Heart left ventricle (tissue), 16 donors: ENCODE results near the gene HOXB1. TPM values are rescaled to one million over a fixed set of nuclear protein-coding genes. Genes with fewer than 3 reads are reported as not detected.

Experiments
- ATAC-seq, 4 donors: fragments of 200-7000 bp; cut with Tn5 transposase; one replicate each; pipeline ENCODE4 v1.9.1; 2020 to 2022; ENCODE audit warnings: moderate library complexity in 4 of 4, mild to moderate bottlenecking in 3 of 4, moderate number of reproducible peaks in 1 of 4
- DNase-seq, 5 donors: peaks; one replicate each; pipeline ENCODE4 v3.0.0-alpha.2; 2020
- H3K27ac ChIP-seq, 12 donors: fragments of 200-600 bp; sonication (generic) in 4 of 12; one replicate each; pipeline versions ENCODE4 v1.5.0 to v1.8.0; 2016 to 2022; ENCODE audit warnings: mild to moderate bottlenecking in 2 of 12
- H3K27me3 ChIP-seq, 9 donors: fragments of 200-600 bp; sonication (generic) in 2 of 9; one replicate each; pipeline versions ENCODE4 v1.5.1 to v1.8.0; 2016 to 2022; ENCODE audit warnings: mild to moderate bottlenecking in 3 of 9
- H3K36me3 ChIP-seq, 9 donors: fragments of 200-600 bp; sonication (generic) in 2 of 9; one replicate each; pipeline versions ENCODE4 v1.5.0 to v1.8.0; 2018 to 2022; ENCODE audit warnings: mild to moderate bottlenecking in 2 of 9
- H3K4me1 ChIP-seq, 12 donors: fragments of 200-600 bp; sonication (generic) in 4 of 12; one replicate each; pipeline versions ENCODE4 v1.5.0 to v1.8.0; 2016 to 2022; ENCODE audit warnings: mild to moderate bottlenecking in 3 of 12
- H3K4me3 ChIP-seq, 12 donors: fragments of 200-600 bp; sonication (generic) in 4 of 12; one replicate each; pipeline versions ENCODE4 v1.5.0 to v1.8.0; 2017 to 2022; ENCODE audit warnings: mild to moderate bottlenecking in 9 of 12, moderate library complexity in 4 of 12
- H3K9me3 ChIP-seq, 12 donors: fragments of 200-600 bp; sonication (generic) in 4 of 12; one replicate each; pipeline versions ENCODE4 v1.5.0 to v1.8.0; 2016 to 2022; ENCODE audit warnings: mild to moderate bottlenecking in 1 of 12
- POLR2A ChIP-seq, 2 donors: fragments of 450-650 bp; IDR thresholded peaks; one replicate each; pipeline ENCODE4 v1.6.1; 2017; ENCODE audit warnings: antibody characterized with exemption in 2 of 2, mild to moderate bottlenecking in 2 of 2, moderate library complexity in 2 of 2
- WGBS, 4 donors: extraction: QIAGEN DNeasy Blood & Tissue Kit in 2 of 4; methylation state at CpG; one replicate each; pipeline versions ENCODE4 v1.1.5 to v1.1.7; 2013 to 2018; 5-methylcytosine and 5-hydroxymethylcytosine counted together
- intact Hi-C, 10 donors: fragments of 100-400 bp; cut with DNase I; formaldehyde crosslinking; loops; one replicate each; pipeline versions ENCODE4 v1.11.1 to v1.14.2; 2022
- polyA plus RNA-seq, 2 donors: library from polyadenylated mRNA; stranded (reverse); fragments of 200-250 nt; gene quantifications; one replicate each; pipeline ENCODE4 v1.2.3, GENCODE V29; 2013
- total RNA-seq, 9 donors: library from RNA; depleted of rRNA in 2 of 9; stranded (reverse); fragments of >200 nt in 2 of 9; fragmentation: NEBNext Ultra II Directional in 3 of 9; extraction: Animal tissue kit (Norgen Biotek cat#: 25700) in 3 of 9; gene quantifications; one replicate each; pipeline versions ENCODE4 v1.1.0 to v1.2.4, GENCODE V29; 2016 to 2023
- TF ChIP-seq, protein P1 (sequence below), 12 donors: fragments of 200-600 bp; sonication (generic) in 4 of 12; IDR thresholded peaks; one replicate each; pipeline versions ENCODE4 v1.5.0 to v1.8.0; 2018 to 2022; ENCODE audit warnings: antibody characterized with exemption in 12 of 12, mild to moderate bottlenecking in 5 of 12
- donor health status: ischemic (EF 13 %, LVEDD 7.1; RV severe dilation, severe dysfunction).
- donor health status: healthy with polysubstance abuse.
- donor health status: DM: no; HTN: yes; CAD: no.
- donor health status: DM: no; HTN: no; CAD: no.
- donor health status: ischemic (EF 25% LVEDD 6.9; RV normal size, moderate dysfunction).
- donor health status: ischemic (EF 25% LVEDD 5.7; RV mildly dilated, moderate dysfunction).
- donor health status: healthy.
- donor health status: DM: yes; HTN: yes; CAD: no.
- donor health status: ischemic (EF 35%, LVEDD 5.7; RV mildly dilated, moderate dysfunction).
- donor health status: nonischemic (EF 11% LVEDD 7.7; RV severe dilation, severe dysfunction).
- donor health status: DM: yes; HTN: yes; CAD: no.
- donor health status: PGD.
- donor health status: ischemic (EF 29% LVEDD 5.4; RV normal size, mild dysfunction).
- donor health status: nonischemic (EF 23%, LVEDD 6.1; RV moderate dilation, normal function).

The HOXB1 gene
- total and polyA plus RNA-seq, 11 donors: not detected

DNA sequence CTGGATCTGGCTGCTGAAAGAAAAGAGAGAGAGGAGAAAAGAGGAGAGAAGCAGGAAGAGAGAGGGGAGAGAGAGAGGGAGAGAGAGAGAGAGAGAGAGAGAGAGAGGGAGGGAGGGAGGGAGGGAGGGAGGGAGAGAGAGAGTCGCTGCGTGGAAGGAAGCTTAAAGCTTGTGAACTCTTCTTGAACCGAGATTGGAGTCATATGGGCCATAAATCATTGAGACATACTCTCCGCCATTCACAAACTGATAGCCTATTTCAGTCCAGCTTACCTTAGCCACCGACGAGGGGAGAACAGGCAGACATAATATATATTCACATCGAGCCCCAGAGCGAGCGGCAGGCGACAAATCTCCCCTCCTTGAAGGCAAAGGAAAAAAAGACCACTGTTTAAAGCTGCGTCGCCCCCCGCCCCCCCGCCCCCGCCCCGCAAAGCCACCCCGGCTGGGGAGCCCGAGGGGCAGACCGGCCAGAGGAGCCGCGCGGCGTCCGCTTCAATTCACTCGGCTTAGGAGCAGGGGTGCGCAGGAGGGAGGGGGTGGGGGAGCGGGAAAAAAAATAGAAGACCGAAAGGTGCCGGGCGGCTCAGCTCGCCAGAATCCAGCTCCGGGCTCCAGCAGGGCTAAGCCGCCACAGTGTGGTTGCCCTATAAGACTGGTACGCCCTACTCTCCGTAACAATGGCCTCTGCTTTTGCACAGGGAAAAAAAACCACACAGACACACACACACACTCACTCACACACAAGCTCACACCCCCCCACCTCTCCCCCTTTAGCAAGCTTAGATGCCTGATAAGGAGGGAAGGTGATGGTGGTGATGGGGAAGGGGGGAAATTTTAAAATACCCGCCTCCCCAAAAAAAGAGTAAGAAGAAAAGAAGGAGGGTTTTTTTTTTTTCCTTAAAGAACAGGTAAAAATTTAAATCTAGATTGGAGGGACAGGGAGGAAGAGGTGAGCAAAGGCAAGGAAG lies 24.7 kb upstream of the HOXB1 start:
- ATAC-seq: peak in 2 of 4 donors; percentile 29 to 49
- intact Hi-C loops: no loop called here
- Histone ChIP-seq H3K27me3 (peaks cover 0 to 96% (median 65%) of the 10 kb centered on the region in 9 donors), H3K4me1 (peaks cover 0 to 28% (median 0%) of the 10 kb centered on the region in 12 donors), H3K4me3 (peak overlapping the region; percentile 15 to 63 (median 42)), H3K9me3 (no peaks in the 10 kb centered on the region), H3K27ac (peak overlapping the region in 8 of 12 donors; percentile 22 to 90 (median 56)), H3K36me3 (peaks cover 0 to 3% (median 0%) of the 10 kb centered on the region in 9 donors)
- WGBS, 4 donors: 8 to 49% (median 23%) methylated on average over 22 to 36 of the region's 36 CpGs
- no peak for DNase-seq
- no peak for TF ChIP-seq POLR2A (IDR thresholded peaks at IDR 0.05)
- TF ChIP-seq, protein P1, sequence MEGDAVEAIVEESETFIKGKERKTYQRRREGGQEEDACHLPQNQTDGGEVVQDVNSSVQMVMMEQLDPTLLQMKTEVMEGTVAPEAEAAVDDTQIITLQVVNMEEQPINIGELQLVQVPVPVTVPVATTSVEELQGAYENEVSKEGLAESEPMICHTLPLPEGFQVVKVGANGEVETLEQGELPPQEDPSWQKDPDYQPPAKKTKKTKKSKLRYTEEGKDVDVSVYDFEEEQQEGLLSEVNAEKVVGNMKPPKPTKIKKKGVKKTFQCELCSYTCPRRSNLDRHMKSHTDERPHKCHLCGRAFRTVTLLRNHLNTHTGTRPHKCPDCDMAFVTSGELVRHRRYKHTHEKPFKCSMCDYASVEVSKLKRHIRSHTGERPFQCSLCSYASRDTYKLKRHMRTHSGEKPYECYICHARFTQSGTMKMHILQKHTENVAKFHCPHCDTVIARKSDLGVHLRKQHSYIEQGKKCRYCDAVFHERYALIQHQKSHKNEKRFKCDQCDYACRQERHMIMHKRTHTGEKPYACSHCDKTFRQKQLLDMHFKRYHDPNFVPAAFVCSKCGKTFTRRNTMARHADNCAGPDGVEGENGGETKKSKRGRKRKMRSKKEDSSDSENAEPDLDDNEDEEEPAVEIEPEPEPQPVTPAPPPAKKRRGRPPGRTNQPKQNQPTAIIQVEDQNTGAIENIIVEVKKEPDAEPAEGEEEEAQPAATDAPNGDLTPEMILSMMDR (IDR thresholded peaks at IDR 0.05): no peak

DNA sequence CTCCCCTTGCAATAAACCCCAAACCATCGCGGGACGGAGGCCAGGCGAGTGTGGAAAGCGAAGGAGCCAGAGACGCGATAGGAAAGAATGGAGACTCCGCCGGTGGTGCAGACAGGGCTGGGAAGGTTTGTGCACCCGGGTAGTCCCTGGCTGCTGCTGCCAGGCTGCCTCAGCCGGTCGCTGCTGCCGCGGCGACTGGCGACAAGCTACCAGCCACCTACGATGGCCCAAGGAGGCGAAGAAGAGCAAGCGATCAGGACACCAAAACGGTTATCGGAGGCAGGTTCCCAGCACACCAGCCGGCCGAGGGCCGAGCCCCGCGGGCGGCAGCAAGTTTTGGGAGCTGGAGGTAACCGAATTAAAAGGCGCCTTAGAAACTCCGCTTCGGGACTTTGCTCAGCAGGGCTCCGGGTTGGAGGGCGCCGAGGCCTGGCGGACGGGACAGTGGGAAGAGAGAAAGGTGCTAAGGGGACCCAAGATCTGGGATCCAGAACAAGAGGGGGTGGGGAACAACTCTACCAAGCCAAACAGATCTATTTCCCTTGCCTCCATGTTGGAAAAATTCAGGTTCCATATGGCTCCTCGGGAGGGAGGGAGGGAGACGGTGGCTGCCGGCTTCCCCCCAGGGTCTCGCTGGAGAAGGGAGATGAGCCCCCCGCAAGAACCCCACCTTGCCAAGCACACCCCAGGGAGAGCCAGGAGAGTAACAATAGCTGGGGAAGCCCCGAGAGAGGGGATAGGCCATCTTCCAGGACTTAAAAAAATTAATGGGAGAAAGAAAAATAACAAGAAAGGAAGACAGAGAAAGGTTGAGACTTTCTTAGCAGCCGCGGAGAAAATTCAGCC lies 23.8 kb upstream of the HOXB1 start:
- Histone ChIP-seq H3K36me3 (peaks cover 0 to 6% (median 0%) of the 10 kb centered on the region in 9 donors), H3K27ac (peak overlapping the region in 11 of 12 donors; percentile 22 to 90 (median 45)), H3K27me3 (peaks cover 0 to 96% (median 69%) of the 10 kb centered on the region in 9 donors), H3K9me3 (no peaks in the 10 kb centered on the region), H3K4me1 (peaks cover 0 to 28% (median 0%) of the 10 kb centered on the region in 12 donors), H3K4me3 (peak overlapping the region in 10 of 12 donors; percentile 29 to 63 (median 46))
- no peak for DNase-seq
- TF ChIP-seq, protein P1 (IDR thresholded peaks at IDR 0.05): no peak
- TF ChIP-seq POLR2A (IDR thresholded peaks at IDR 0.05): no peak
- intact Hi-C loops: no loop called here
- 19 to 55% (median 42%) methylated on average over 42 to 44 of the region's 44 CpGs for WGBS, 4 donors
- peak in 1 of 4 donors; percentile 20 for ATAC-seq

DNA sequence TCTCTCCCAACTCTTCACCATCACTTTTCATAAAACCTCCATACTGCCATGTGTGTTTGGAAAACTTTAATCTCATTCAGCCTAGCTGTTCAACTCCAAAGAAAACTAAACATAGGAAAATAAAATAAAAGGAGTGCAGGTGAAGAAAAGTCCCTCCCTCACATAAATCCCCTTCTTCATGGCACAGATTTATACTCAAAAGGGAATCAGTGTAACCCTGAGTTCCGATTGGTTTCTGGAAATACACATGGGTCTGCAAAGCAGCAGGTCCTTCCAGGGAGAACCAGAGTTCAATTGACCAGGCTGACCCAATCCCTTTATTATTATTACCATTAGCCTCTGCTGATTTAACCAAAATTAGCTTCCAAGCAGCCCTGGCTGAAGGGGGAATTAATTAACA lies 23.0 kb upstream of the HOXB1 start:
- peak overlapping the region in 4 of 12 donors; percentile 30 to 63 (median 50) for H3K4me3 ChIP-seq

More for the DNA sequence above, 23.0 kb upstream of the HOXB1 start:
- Histone ChIP-seq H3K27ac (peak overlapping the region in 3 of 12 donors; percentile 66 to 90 (median 84)), H3K36me3 (peaks cover 0 to 10% (median 0%) of the 10 kb centered on the region in 9 donors), H3K27me3 (peaks cover 0 to 96% (median 69%) of the 10 kb centered on the region in 9 donors), H3K9me3 (no peaks in the 10 kb centered on the region), H3K4me1 (peaks cover 0 to 28% (median 0%) of the 10 kb centered on the region in 12 donors)
- intact Hi-C loops: no loop called here
- ATAC-seq: no peak
- DNase-seq: no peak
- TF ChIP-seq, protein P1 (IDR thresholded peaks at IDR 0.05): no peak
- TF ChIP-seq POLR2A (IDR thresholded peaks at IDR 0.05): no peak
- 36 to 67% (median 52%) methylated on average over 1 of the region's 1 CpG for WGBS, 4 donors
